Activated CD8-positive, alpha-beta memory T cell treated with anti-CD3 and anti-CD28 coated beads for 1 hour (primary cell): ENCODE measurements around the gene GOLGA2.

Source experiments
- DNase-seq, 2 donors: peaks; one replicate each; pipeline ENCODE4 v3.0.0-alpha.2; 2020; ENCODE audit warnings: low read depth in 1 of 2; ENCODE audit errors: extremely low read depth in 1 of 2

Gene GOLGA2

GRCh38 chr9:128214571-128215490, 61.0 kb downstream of the GOLGA2 start:
- DNase-seq, result no peak

GRCh38 chr9:128213746-128214497, 61.9 kb downstream of the GOLGA2 start:
- no peak for DNase-seq

DNA sequence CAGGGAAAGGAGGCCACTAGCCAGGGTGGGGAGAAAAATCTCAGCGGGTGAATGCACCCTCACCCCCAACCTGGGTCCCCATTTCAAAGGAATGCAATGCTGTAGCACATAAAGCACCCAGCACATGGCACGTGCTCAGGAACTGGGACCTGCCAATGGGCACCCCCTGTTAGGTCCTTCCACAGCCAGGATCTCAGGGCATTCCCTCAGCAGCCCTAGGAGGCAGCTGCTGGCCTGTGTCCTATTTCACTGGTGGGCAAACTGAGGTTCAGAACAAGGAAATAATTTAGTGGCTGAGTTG, 63.9 kb downstream of the GOLGA2 start:
- no peak for DNase-seq

- DNase-seq, result no peak
Measured at GRCh38 chr9:128211186-128211980, 64.4 kb downstream of the GOLGA2 start.

DNA sequence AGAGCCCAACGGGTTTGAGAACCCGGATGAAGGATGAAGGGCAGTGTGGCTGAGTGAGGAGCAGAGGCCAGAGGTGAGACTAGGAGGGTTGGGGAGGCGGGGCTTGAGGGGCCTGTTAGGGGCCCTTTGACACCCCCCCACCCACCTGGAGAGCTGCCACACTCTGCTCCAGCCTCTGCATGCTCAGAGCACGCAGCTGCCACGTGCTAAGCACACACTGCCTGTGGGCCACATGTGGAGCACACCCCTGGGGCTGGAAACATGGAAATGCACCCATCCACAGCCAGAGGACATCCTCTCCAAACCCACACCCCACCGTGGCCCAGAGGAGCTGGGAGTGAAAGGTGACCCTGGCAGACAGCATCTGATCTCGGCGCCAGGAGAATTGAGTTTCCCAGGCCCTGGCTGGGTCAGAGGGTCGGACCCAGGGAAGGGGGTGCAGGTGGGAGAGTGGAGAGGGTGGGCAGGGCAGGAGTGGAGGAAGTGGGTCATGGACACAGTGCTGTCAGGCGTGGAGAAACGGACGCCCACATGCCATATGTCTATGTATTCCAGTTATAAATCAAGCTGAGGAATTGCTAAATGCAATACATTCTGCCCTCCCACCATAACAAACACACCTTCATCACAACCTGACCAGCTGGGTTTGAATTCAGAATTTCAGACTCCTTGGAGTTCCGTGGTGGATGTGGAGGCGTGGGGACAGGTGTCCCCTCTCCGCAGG, 66.7 kb downstream of the GOLGA2 start:
- DNase-seq, result no peak

- DNase-seq, result no peak
Measured at GRCh38 chr9:128208386-128208785, 67.4 kb downstream of the GOLGA2 start.

DNA sequence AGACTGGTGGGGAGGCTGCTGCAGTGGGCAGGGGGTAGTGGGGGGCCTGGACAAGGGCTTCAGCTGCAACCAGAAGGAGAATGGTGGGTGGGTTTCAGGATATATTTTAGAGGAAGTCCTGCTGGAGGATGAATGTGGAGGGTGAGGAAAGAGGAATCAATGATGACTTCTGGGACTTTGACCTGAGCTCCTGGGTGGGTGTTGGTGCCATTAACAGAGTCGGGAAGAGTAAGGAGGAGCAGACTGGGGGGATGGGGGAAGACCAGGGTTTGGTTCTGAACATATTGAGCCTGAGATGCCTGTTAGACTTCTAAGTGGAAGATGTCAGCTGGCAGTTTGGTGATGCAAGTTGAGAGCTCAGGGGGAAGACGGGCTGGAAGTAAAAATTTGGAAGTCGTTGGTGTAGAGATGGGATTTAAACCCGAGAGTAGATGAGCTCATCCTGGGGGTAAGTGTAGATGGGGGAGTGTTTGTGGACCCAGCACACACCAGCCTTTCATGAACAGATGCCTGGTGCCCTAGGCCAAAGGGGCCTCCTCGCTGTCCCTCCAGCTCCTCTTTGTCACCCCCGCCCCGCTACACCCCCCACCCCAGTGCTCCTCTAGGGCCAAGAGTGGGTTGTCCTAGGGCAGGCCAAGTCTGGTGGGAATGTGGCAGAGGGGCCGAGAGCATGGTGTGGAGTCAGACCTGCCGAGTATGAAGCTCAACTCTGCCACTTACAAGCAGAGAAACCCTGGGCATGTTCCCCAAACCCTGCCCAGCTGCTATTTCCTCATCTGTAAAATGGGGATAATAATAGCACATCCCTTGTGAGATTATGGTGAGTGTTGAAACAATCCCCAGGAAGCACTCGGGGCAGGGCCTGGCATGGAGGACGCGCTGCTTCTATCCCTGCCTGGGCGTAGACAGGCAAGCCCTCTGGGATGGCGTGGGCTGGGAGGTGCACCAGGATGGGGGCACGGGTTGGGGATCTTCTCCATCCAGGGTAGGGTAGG, 68.6 kb downstream of the GOLGA2 start:
- DNase-seq, result no peak

DNA sequence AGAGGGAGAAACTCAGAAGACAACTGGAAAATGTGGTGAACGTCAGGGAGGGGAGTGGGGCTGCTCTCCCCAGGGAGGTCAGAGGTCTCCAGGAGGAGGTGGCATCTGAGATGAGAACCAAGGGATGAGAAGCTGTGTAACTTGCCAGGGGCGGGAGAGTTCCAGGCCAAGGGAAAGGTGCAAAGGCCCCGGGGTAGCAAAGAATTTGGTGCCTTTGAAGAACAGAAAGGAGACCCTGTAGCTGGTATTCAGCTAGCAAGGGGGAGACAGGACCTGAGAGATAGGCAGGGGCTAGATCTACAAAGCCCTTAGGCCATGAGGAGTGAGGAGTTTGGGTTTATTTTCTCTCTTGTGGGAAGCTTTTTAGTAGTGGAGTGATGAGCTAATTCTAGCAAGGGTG, 69.3 kb downstream of the GOLGA2 start:
- DNase-seq, result no peak
